HEK293T (cell line): ENCODE data around the gene USP49.

Experiments used
- CTCF ChIA-PET: fragments of 350-600 bp; formaldehyde crosslinking; extraction: SDS; loops from one replicate; lab custom pipeline; 2021; ENCODE audit warnings: antibody characterized with exemption, inconsistent platforms; lab: Yijun Ruan, JAX
- POLR2A ChIA-PET: fragments of 350-600 bp; formaldehyde crosslinking; extraction: SDS; loops from one replicate; lab custom pipeline; 2020; ENCODE audit warnings: antibody characterized with exemption, inconsistent platforms; lab: Yijun Ruan, JAX
- DNase-seq: peaks from one replicate; pipeline ENCODE4 v3.0.0; 2012; ENCODE audit warnings: mixed read lengths; ENCODE audit errors: extremely low spot score
- ARNT ChIP-seq: fragments of 450-650 bp; IDR thresholded peaks from 2 replicates; pipeline ENCODE4 v1.6.1; 2017; ENCODE audit warnings: mild to moderate bottlenecking
- BHLHE40 ChIP-seq: fragments of 450-650 bp; IDR thresholded peaks from 2 replicates; pipeline ENCODE4 v1.6.1; 2016; ENCODE audit warnings: mild to moderate bottlenecking, moderate library complexity, borderline replicate concordance
- CTBP1 ChIP-seq: fragments of 450-650 bp; IDR thresholded peaks from 2 replicates; pipeline ENCODE4 v1.6.1; 2016; ENCODE audit warnings: borderline replicate concordance
- ELF4 ChIP-seq: fragments of 450-650 bp; IDR thresholded peaks from 2 replicates; pipeline ENCODE4 v1.6.1; 2017; ENCODE audit warnings: antibody characterized with exemption
- FOXA1 ChIP-seq: fragments of 450-650 bp; IDR thresholded peaks from 2 replicates; pipeline ENCODE4 v1.6.1; 2016; ENCODE audit warnings: mild to moderate bottlenecking
- FOXK2 ChIP-seq: fragments of 450-650 bp; IDR thresholded peaks from 2 replicates; pipeline ENCODE4 v1.6.1; 2016; ENCODE audit warnings: mild to moderate bottlenecking
- FOXM1 ChIP-seq: fragments of 450-650 bp; IDR thresholded peaks from 2 replicates; pipeline ENCODE4 v1.6.1; 2017; ENCODE audit warnings: mild to moderate bottlenecking, borderline replicate concordance
- HDGF ChIP-seq: fragments of 450-650 bp; IDR thresholded peaks from 2 replicates; pipeline ENCODE4 v1.6.1; 2017; ENCODE audit warnings: antibody characterized with exemption, borderline replicate concordance
- L3MBTL2 ChIP-seq: fragments of 450-650 bp; conservative IDR thresholded peaks from 2 replicates; pipeline ENCODE4 v1.6.1; 2016; ENCODE audit warnings: mild to moderate bottlenecking
- LEF1 ChIP-seq: fragments of 450-650 bp; IDR thresholded peaks from 2 replicates; pipeline ENCODE4 v1.6.1; 2017; ENCODE audit warnings: mild to moderate bottlenecking, borderline replicate concordance
- NFRKB ChIP-seq: fragments of 450-650 bp; IDR thresholded peaks from 2 replicates; pipeline ENCODE4 v1.6.1; 2016; ENCODE audit warnings: mild to moderate bottlenecking, moderate library complexity
- SP1 ChIP-seq: fragments of 450-650 bp; IDR thresholded peaks from 2 replicates; pipeline ENCODE4 v1.6.1; 2017
- SUZ12 ChIP-seq: fragments of 450-650 bp; IDR thresholded peaks from 2 replicates; pipeline ENCODE4 v1.6.1; 2016; ENCODE audit warnings: mild to moderate bottlenecking
- TARDBP ChIP-seq: fragments of 450-650 bp; IDR thresholded peaks from 2 replicates; pipeline ENCODE4 v1.6.1; 2016
- ZNF384 ChIP-seq: fragments of 450-650 bp; IDR thresholded peaks from 2 replicates; pipeline ENCODE4 v1.6.1; 2016
- TF ChIP-seq, protein P1 (sequence below): fragments of 450-650 bp; IDR thresholded peaks from 2 replicates; pipeline ENCODE4 v1.6.1; 2016

USP49 gene

DNA sequence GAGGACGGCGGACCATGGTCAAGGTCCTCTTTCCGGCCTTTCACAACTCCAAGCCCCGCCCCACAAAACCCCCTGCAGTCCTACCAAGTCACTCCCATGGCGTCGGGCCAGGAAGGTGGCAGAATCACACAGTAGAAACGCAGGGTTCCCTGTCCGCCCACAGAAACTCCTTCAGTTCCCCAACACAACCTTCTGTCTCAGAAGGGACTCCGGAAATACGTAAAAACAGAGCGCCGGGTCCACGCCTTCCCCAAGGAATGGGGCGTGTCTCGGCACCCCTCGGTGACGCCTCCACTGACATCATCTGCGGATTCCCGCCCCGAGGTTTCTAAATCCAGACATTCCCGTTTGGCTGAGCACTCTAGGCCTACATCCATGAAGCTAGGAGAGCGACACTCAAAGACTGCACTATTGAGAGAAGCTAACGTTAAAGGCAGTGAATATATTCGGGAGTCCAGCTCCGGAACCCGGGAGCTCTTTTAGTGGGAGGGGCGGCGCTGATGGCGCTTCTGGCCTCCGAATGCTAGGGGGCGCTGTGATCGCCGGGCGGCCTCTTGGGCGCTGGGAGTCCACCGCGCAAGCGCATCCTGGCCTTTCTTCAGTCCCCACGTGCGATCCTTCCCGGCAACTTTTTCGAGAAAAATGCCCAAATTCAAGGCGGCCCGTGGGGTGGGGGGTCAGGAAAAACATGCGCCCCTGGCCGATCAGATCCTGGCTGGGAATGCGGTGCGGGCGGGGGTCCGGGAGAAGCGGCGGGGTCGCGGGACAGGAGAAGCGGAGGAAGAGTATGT is 25.9 kb upstream of the USP49 start, which contains the start of the genes BYSL and MED20:
Gene BYSL, plus strand, starts transcription at position 579 of the 791 bp plus-strand sequence. Its CDS starts 64 bp downstream, at position 643.
Gene MED20, minus strand, starts transcription at position 219 of the 791 bp plus-strand sequence. Its CDS starts 121 bp downstream, at position 98.
- TF ChIP-seq SP1 (peak; percentile 77), TARDBP (no peak), L3MBTL2 (peak; percentile 96)
- TF ChIP-seq, protein P1, sequence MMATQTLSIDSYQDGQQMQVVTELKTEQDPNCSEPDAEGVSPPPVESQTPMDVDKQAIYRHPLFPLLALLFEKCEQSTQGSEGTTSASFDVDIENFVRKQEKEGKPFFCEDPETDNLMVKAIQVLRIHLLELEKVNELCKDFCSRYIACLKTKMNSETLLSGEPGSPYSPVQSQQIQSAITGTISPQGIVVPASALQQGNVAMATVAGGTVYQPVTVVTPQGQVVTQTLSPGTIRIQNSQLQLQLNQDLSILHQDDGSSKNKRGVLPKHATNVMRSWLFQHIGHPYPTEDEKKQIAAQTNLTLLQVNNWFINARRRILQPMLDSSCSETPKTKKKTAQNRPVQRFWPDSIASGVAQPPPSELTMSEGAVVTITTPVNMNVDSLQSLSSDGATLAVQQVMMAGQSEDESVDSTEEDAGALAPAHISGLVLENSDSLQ = peak; percentile 64
- DNase-seq = peak; percentile 92
- CTCF ChIA-PET = interaction anchor here (0.5 to 2.2 kb wide), 20 partner anchors 9 to 216 kb away, joined by 3 to 18 read pairs (median 4); partner anchors contain the start of gene TOMM6
- POLR2A ChIA-PET = interaction anchor here (0.6 to 3.6 kb wide), 19 partner anchors 8 to 342 kb away, joined by 3 to 54 read pairs (median 6); partner anchors contain the start of genes CCND3 and TOMM6

DNA sequence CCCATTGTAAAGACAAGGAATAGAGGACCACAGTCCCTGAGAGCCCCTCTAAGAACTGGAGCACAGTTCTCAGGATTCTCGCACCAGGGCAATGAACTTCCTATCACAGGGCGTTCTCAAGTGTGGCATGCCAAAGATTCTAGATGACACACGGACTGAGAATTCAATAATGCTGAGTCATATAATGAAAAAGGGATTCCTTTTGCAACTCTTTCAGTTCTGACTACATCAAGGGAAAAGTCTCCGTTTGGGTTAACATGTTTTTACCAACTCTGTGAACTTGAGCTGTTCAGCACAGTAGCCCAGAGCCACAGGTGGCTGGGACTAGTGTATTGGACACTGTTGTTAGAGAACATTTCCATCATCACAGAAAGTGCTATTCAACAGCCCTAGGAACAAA is 22.4 kb upstream of the USP49 start:
- ChIA-PET POLR2A (no interaction called here), CTCF (no interaction called here)
- no peak for TF ChIP-seq CTBP1
- TF ChIP-seq NFRKB = no peak
- DNase-seq = no peak

DNA sequence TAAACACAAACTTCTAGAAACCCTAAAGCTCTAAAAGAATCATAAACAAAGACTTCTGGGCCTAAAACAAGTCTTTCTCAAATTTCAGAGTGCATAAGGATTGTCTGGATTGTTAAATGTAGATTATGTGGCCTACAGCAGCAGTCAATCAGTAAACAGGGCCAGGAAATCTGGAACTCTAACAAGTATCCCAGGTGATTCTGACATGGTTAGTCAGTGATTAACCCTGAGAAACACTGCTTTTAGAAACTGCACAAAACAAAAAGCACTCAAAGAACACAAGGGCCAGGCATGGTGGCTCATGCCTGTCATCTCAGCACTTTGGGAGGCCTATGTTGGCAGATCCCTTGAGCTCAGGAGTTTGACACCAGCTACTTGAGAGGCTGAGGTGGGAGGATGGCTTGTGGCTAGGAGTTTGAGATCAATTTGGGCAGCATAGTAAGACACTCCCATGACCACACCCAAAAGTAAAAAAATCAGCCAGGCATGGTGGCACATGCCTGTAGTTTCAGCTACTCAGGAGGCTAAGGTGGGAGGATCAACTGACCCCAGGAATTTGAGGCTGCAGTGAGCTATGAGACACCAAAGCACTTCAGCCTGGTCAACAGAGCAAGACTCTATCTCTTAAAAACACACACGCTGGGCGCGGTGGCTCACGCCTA is 19.8 kb upstream of the USP49 start:
- ChIA-PET POLR2A (no interaction called here), CTCF (no interaction called here)
- DNase-seq = no peak
- TF ChIP-seq FOXA1 (no peak), FOXK2 (no peak), ZNF384 (no peak), HDGF (no peak), TARDBP (no peak), CTBP1 (no peak), SP1 (no peak), FOXM1 (no peak), ELF4 (no peak), NFRKB (no peak), L3MBTL2 (no peak), SUZ12 (no peak), LEF1 (no peak), ARNT (no peak), BHLHE40 (no peak)
- TF ChIP-seq, protein P1 = no peak

DNA sequence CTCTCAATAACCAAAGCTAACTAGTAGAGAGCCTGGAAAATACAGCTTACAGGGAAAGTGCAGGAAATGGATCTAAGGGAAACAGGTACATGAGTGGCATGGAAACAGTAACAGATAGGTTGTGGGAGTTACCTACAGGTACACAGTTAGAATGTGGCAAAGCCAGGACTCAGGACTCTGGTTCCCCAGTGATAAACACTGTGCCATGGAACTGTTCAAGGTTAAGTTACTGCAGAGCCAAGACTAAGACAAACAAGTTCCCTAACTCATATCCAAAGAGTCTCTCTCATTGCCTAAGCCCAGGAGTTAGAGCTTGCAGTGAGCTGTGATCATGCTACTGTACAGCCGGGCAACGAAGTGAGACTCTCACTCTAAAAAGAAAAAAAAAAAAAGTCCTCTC is 19.2 kb upstream of the USP49 start:
- DNase-seq = no peak
- CTCF ChIA-PET = no interaction called here
- TF ChIP-seq ELF4 (no peak), BHLHE40 (no peak), L3MBTL2 (no peak), NFRKB (no peak), TARDBP (no peak)
- POLR2A ChIA-PET = no interaction called here

DNA sequence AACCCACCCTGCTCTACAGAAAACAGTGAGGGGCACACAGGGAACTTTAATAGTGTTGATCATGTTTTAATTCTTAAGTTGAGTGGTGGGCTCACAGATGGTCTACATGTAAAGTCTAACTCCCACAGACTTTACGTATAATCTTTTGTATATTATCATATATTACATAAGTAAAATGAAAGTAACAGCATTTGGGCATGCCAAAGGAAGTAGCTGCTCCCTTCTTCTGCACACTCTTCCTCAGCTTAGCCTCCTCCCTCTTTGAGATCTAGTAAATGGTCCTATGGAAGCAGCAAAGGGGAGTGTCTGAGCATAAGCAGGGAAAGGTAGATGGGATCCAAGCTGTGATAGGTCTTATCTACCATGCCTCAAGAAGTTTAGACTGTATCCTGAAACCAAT is 14.6 kb upstream of the USP49 start:
- no peak for DNase-seq
- TF ChIP-seq ELF4 = no peak
- no peak for TF ChIP-seq SP1
- TF ChIP-seq LEF1 = no peak
- ChIA-PET POLR2A (no interaction called here), CTCF (interaction anchor here (1.6 kb wide), 1 partner anchor 11 kb away, joined by 5 read pairs; the partner anchor contains the start of gene MED20)

DNA sequence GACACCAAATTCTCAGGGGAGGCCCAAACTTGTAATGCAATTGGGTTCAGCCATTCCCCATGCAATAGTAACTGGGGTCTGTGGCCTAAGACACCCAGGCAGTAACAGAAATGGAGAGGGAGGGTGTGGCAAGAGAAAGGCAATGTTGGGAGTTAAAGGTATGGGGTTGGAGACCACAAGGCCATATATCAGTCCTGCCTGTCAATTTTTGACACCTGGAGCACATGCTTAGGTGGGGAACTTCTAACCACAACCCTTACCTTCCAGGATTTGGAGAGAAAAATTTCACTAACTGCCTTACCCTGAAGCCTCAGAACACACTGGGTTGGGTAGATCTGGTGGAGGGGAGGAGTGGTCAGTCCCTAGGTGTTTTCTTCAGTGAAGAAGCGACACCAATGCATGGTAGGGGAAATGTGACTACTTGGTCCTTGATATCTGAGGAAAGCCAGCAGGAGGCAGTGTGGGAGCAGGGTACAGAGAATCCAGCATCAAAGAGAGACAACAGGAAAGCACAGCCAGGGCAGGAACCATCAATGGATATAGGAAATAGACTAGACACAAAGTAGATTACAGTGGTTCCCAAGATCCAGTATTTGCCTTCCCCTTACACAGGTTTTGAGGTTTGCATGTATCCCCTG is 6.8 kb upstream of the USP49 start:
- POLR2A ChIA-PET = no interaction called here
- no peak for TF ChIP-seq ZNF384
- no peak for TF ChIP-seq LEF1
- no peak for TF ChIP-seq L3MBTL2
- TF ChIP-seq BHLHE40 = no peak
- TF ChIP-seq, protein P1 = no peak
- TF ChIP-seq TARDBP = no peak
- no peak for TF ChIP-seq CTBP1
- no peak for TF ChIP-seq FOXK2
- TF ChIP-seq ARNT = no peak
- no peak for TF ChIP-seq NFRKB
- TF ChIP-seq SUZ12 = no peak
- TF ChIP-seq SP1 = no peak
- TF ChIP-seq FOXA1 = no peak
- TF ChIP-seq ELF4 = no peak
- CTCF ChIA-PET = no interaction called here
- DNase-seq = no peak
